ENCODE results near the gene OR1E2.

The OR1E2 gene

GRCh38 chr17:3389791-3390190 lies 43.9 kb downstream of the OR1E2 start:
- no peak for DNase-seq

GRCh38 chr17:3385869-3386816 lies 47.5 kb downstream of the OR1E2 start, which contains the start of gene OR3A2:
TSS of gene OR3A2 (minus strand) at chr17:3386308.
- no peak for DNase-seq

Data from right forelimb (tissue), 1 donor.